GM23338 (cell line): ENCODE measurements around the gene CNTNAP5. TPM values are rescaled to one million over a fixed set of nuclear protein-coding genes. Genes with fewer than 3 reads are reported as not detected.

Source experiments
- ATAC-seq: fragments of 200-7000 bp; cut with Tn5 transposase; 3 replicates; pipeline ENCODE4 v1.9.1; 2020
- DNase-seq: peaks from one replicate; pipeline ENCODE4 v3.0.0-alpha.2; 2015; ENCODE audit warnings: low spot score
- H2AFZ ChIP-seq: fragments of 200-600 bp; sonication (generic); 2 replicates; pipeline ENCODE4 v1.8.0; 2016; ENCODE audit warnings: antibody characterized with exemption, mild to moderate bottlenecking, moderate library complexity
- H3F3A ChIP-seq: fragments of 200-600 bp; sonication (generic); replicated peaks from 2 replicates; pipeline ENCODE4 v1.8.0; 2017; ENCODE audit warnings: antibody characterized with exemption, mixed run types, low read depth
- H3K27ac ChIP-seq: fragments of 200-600 bp; sonication (generic); 2 replicates; pipeline ENCODE4 v1.6.1; 2016; ENCODE audit warnings: low read depth
- H3K27me3 ChIP-seq: fragments of 200-600 bp; sonication (generic); 2 replicates; pipeline ENCODE4 v1.8.0; 2016; ENCODE audit warnings: mild to moderate bottlenecking, mixed run types, moderate library complexity; ENCODE audit not compliant: insufficient read depth
- H3K36me3 ChIP-seq: fragments of 200-600 bp; sonication (generic); 2 replicates; pipeline ENCODE4 v1.8.0; 2016; ENCODE audit warnings: mild to moderate bottlenecking; ENCODE audit not compliant: insufficient read depth
- H3K4me1 ChIP-seq: fragments of 200-600 bp; sonication (generic); 2 replicates; pipeline ENCODE4 v1.8.0; 2016; ENCODE audit warnings: mild to moderate bottlenecking, moderate library complexity; ENCODE audit not compliant: insufficient read depth
- H3K4me2 ChIP-seq: fragments of 200-600 bp; sonication (generic); 2 replicates; pipeline ENCODE4 v1.7.1; 2017; ENCODE audit warnings: mixed run types
- H3K4me3 ChIP-seq: fragments of 200-600 bp; sonication (generic); 2 replicates; pipeline ENCODE4 v1.6.1; 2016; ENCODE audit warnings: mixed run types
- H3K79me2 ChIP-seq: fragments of 200-600 bp; sonication (generic); replicated peaks from 2 replicates; pipeline ENCODE4 v1.8.0; 2017; ENCODE audit warnings: mild to moderate bottlenecking; ENCODE audit not compliant: insufficient read depth
- H3K9me2 ChIP-seq: fragments of 200-600 bp; sonication (generic); 2 replicates; pipeline ENCODE4 v1.8.0; 2017; ENCODE audit not compliant: insufficient read depth
- H4K20me1 ChIP-seq: fragments of 200-600 bp; sonication (generic); replicated peaks from 2 replicates; pipeline ENCODE4 v1.8.0; 2017; ENCODE audit warnings: mild to moderate bottlenecking; ENCODE audit not compliant: insufficient read depth
- H3K27ac Mint-ChIP-seq: 2 replicates; pipeline ENCODE4 v1.8.0; 2020; ENCODE audit warnings: inconsistent platforms, mild to moderate bottlenecking, moderate library complexity, mixed read lengths
- H3K27me3 Mint-ChIP-seq: 3 replicates; pipeline ENCODE4 v1.8.0; 2022; ENCODE audit warnings: low read depth, mild to moderate bottlenecking, moderate library complexity, mixed read lengths, inconsistent platforms; ENCODE audit not compliant: insufficient read depth, poor library complexity
- H3K36me3 Mint-ChIP-seq: 3 replicates; pipeline ENCODE4 v1.8.0; 2021; ENCODE audit warnings: low read depth, mild to moderate bottlenecking, inconsistent platforms, moderate library complexity, mixed read lengths
- H3K4me1 Mint-ChIP-seq: 3 replicates; pipeline ENCODE4 v1.8.0; 2020; ENCODE audit warnings: mild to moderate bottlenecking, inconsistent platforms, mixed read lengths
- H3K4me3 Mint-ChIP-seq: 3 replicates; pipeline ENCODE4 v1.8.0; 2021; ENCODE audit warnings: moderate library complexity, mild to moderate bottlenecking, inconsistent platforms, mixed read lengths
- H3K9me3 Mint-ChIP-seq: 3 replicates; pipeline ENCODE4 v1.8.0; 2020; ENCODE audit warnings: moderate library complexity, mild to moderate bottlenecking, inconsistent platforms, mixed read lengths
- CREB1 ChIP-seq: fragments of 250-450 bp; sonication (Bioruptor Pico); IDR thresholded peaks from 2 replicates; pipeline ENCODE4 v1.5.0; 2020; ENCODE audit warnings: low read depth, mild to moderate bottlenecking, moderate library complexity
- EZH2 ChIP-seq: fragments of 200-600 bp; sonication (generic); IDR thresholded peaks from one replicate; pipeline ENCODE4 v1.8.0; 2017; ENCODE audit warnings: antibody characterized with exemption, mild to moderate bottlenecking, low read depth; ENCODE audit not compliant: unreplicated experiment
- JUNB ChIP-seq: IDR thresholded peaks from one replicate; pipeline ENCODE4 v1.6.1; 2016; ENCODE audit warnings: antibody characterized with exemption; ENCODE audit not compliant: unreplicated experiment
- NANOG ChIP-seq: IDR thresholded peaks from 2 replicates; pipeline ENCODE4 v1.6.1; 2016; ENCODE audit warnings: antibody characterized with exemption, borderline replicate concordance
- POLR2AphosphoS5 ChIP-seq: IDR thresholded peaks from 2 replicates; pipeline ENCODE4 v1.6.1; 2016; ENCODE audit warnings: antibody characterized with exemption, low read depth
- STAT1 ChIP-seq: IDR thresholded peaks from one replicate; pipeline ENCODE4 v1.6.1; 2016; ENCODE audit warnings: antibody characterized with exemption; ENCODE audit not compliant: unreplicated experiment
- ZNF114 ChIP-seq: fragments of 250-450 bp; sonication (Bioruptor Pico); IDR thresholded peaks from 2 replicates; pipeline ENCODE4 v1.5.0; 2020; ENCODE audit warnings: mild to moderate bottlenecking, moderate library complexity
- ZNF331 ChIP-seq: fragments of 250-450 bp; sonication (Bioruptor Pico); IDR thresholded peaks from 2 replicates; pipeline ENCODE4 v1.5.0; 2020; ENCODE audit warnings: low read depth, mild to moderate bottlenecking, moderate library complexity
- ZNF462 ChIP-seq: fragments of 250-450 bp; sonication (Bioruptor Pico); IDR thresholded peaks from 2 replicates; pipeline ENCODE4 v1.5.0; 2020; ENCODE audit warnings: mild to moderate bottlenecking, moderate library complexity
- polyA plus RNA-seq: library from polyadenylated mRNA; unstranded; fragments of >200 nt; fragmentation: Nextera tagmentation; extraction: Ambion mirVana; gene quantifications from 2 replicates; pipeline ENCODE4 v1.2.1, GENCODE V29; 2016
- total RNA-seq: library from RNA; depleted of rRNA; stranded (reverse); fragments of >200 nt; shearing (Covaris generic); gene quantifications from 2 replicates; pipeline ENCODE4 v1.2.3, GENCODE V29; 2014

The CNTNAP5 gene
- total and polyA plus RNA-seq, 2 experiments from 2014 or later = 0.49 to 0.50 TPM

GRCh38 chr2:124535816-124536215 lies 510.7 kb downstream of the CNTNAP5 start (continued):
- TF ChIP-seq ZNF462 (CRISPR knock-in tag) (no peak), NANOG (no peak), ZNF331 (CRISPR knock-in tag) (no peak), POLR2AphosphoS5 (no peak), ZNF114 (no peak), JUNB (no peak), CREB1 (no peak), STAT1 (no peak)

GRCh38 chr2:124536591-124536990 lies 511.5 kb downstream of the CNTNAP5 start:
- Mint-ChIP-seq H3K9me3 (peaks cover 5% of the 10 kb centered on the region; the same call in 2 of the 3 replicates), H3K36me3 (no peaks in the 10 kb centered on the region; the same call in 2 of the 3 replicates), H3K27ac (no peak overlapping the region), H3K4me1 (peaks cover 10% of the 10 kb centered on the region), H3K27me3 (peaks cover 3% of the 10 kb centered on the region), H3K4me3 (no peak overlapping the region)
- ATAC-seq = no peak
- no peaks in the 10 kb centered on the region for H3K4me1 ChIP-seq
- H3K27me3 ChIP-seq = no peaks in the 10 kb centered on the region
- H3F3A ChIP-seq = no peaks in the 10 kb centered on the region
- peaks cover 19% of the 10 kb centered on the region; the same call in 1 of the 2 replicates for H3K9me2 ChIP-seq
- H3K27ac ChIP-seq = no peak overlapping the region
- H3K36me3 ChIP-seq = no peaks in the 10 kb centered on the region
- H4K20me1 ChIP-seq = no peaks in the 10 kb centered on the region
- no peak overlapping the region for H2AFZ ChIP-seq
- H3K4me3 ChIP-seq = no peak overlapping the region
- DNase-seq = no peak
- no peaks in the 10 kb centered on the region for H3K79me2 ChIP-seq
- no peak overlapping the region for H3K4me2 ChIP-seq
- TF ChIP-seq ZNF331 (CRISPR knock-in tag) (no peak), ZNF462 (CRISPR knock-in tag) (no peak), EZH2 (no peak)
